K562 treated with DMSO at 1 percent for 24 hours (cell line): Measurements from ENCODE around the gene GPR83. TPM values are rescaled to one million over a fixed set of nuclear protein-coding genes. Genes with fewer than 3 reads are reported as not detected.

Experiments used
- total RNA-seq: library from RNA; unstranded; fragments of 300-600 nt; gene quantifications from 2 replicates; pipeline ENCODE4 v1.2.3, GENCODE V29; 2022; ENCODE audit warnings: low read depth; ENCODE audit not compliant: insufficient read depth

Gene GPR83
- total RNA-seq: 0.22 and 0.34 TPM in 2 replicates

DNA sequence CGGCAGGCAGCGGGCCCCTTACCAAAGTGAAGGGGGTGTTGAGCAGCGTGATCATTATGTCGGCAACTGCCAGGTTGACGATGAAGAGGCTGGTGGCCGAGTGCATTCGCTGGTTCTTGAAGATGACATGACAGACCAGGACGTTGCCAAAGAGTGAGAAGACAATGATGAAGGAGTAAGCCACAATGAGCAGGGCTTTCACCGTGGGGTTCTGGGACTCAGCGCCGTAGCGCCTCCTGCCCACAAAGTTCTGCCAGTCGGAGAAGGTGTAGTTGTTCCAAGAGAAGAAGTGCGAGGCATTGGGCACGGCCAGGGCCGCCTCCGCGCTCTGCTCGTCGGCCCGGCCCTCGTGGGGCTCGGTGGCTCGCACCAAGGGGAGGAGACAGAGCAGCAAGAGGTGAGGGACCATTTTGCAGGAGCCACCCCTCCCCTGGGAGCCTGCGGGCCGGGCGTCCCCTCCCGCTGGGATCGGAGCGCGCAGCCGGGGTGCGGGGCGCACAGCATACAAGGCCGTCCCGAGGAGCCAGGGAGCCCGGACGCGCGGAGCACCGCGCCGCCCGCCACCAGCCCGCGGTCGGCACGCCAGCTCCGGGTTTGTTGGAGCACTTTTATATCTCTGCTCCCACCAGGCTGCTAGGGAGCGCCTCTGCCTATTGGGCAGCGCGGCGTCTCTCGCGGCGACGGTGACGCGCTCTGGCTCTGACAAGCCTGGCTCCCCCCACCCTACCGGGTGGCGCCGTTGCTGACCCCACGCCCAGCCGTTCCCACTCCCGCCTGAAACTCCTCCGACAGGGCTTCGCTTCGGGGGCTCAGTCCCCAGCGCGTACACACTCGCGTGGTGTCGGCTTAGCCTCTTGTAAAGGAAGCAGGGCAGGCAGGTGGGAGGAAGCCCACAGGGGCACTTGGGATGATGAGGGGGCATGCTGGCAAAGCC is at the start of gene GPR83:
TSS of gene GPR83 (minus strand) at position 581 of the 934 bp plus-strand sequence. CDS start at position 409, 172 bp downstream.

Other genes starting within 250 kb of the GPR83 start
- not detected in 2 replicates for gene IZUMO1R, start 96.8 kb downstream of the GPR83 start, total RNA-seq
- gene MRE11, start 92.4 kb upstream of the GPR83 start, total RNA-seq: 9.6 and 12.0 TPM in 2 replicates
- gene ANKRD49, start 92.6 kb upstream of the GPR83 start, total RNA-seq: 12.0 and 12.7 TPM in 2 replicates
- gene C11orf97, start 111.0 kb upstream of the GPR83 start, total RNA-seq: not detected in 2 replicates
- 5.9 and 6.3 TPM in 2 replicates for gene FUT4, start 142.5 kb upstream of the GPR83 start, total RNA-seq
- 6.0 and 7.0 TPM in 2 replicates for gene PIWIL4, start 165.9 kb upstream of the GPR83 start, total RNA-seq